GM12891 (cell line): ENCODE results near the gene CMBL.

Source experiments
- DNase-seq: peaks from one replicate; pipeline ENCODE4 v3.0.0; 2011; ENCODE audit warnings: low spot score; ENCODE audit not compliant: insufficient read length
- FAIRE-seq: peaks from 2 replicates; lab custom pipeline; 2011; peaks lifted over from hg19 to GRCh38; lab: Jason Lieb, UNC
- PAX5 ChIP-seq: IDR thresholded peaks from 2 replicates; pipeline ENCODE4 v1.6.1; 2011; ENCODE audit warnings: low read length, moderate library complexity, mild to moderate bottlenecking; ENCODE audit not compliant: insufficient read depth, severe bottlenecking
- POLR2A ChIP-seq: IDR thresholded peaks from 2 replicates; pipeline ENCODE4 v1.6.1; 2011; ENCODE audit warnings: low read depth, low read length, control low read depth
- POLR2AphosphoS5 ChIP-seq: IDR thresholded peaks from 2 replicates; pipeline ENCODE4 v1.6.1; 2011; ENCODE audit warnings: low read depth, low read length, control low read depth
- POU2F2 ChIP-seq: IDR thresholded peaks from 2 replicates; pipeline ENCODE4 v1.6.1; 2011; ENCODE audit warnings: low read depth, mild to moderate bottlenecking, control low read depth, low read length, moderate library complexity
- SPI1 ChIP-seq: IDR thresholded peaks from 2 replicates; pipeline ENCODE4 v1.6.1; 2011; ENCODE audit warnings: low read depth, low read length, control low read depth
- TAF1 ChIP-seq: IDR thresholded peaks from 2 replicates; pipeline ENCODE4 v1.6.1; 2011; ENCODE audit warnings: low read depth, low read length, control low read depth

Gene CMBL

DNA sequence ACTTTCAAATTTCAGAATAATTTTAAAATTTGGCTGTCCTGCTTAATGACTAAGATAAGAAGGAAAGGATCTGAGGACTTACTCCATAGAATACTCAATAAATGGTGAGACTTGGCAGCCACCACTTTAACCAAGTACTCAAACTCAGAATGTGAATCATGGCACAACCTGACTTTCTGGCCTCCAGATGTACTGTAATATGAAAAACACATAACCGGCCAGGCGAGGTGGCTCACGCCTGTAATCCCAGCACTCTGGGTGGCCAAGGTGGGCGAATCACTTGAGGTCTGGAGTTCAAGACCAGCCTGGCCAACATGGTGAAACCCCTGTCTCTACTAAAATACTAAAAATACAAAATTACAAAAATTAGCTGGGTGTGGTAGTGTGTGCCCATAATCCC lies 35.8 kb upstream of the CMBL start:
- FAIRE-seq (no peak), DNase-seq (no peak)
- TF ChIP-seq SPI1 = no peak
- no peak for TF ChIP-seq POLR2AphosphoS5
- no peak for TF ChIP-seq POLR2A
- TF ChIP-seq PAX5 = no peak
- TF ChIP-seq TAF1 = no peak
- TF ChIP-seq POU2F2 = no peak

DNA sequence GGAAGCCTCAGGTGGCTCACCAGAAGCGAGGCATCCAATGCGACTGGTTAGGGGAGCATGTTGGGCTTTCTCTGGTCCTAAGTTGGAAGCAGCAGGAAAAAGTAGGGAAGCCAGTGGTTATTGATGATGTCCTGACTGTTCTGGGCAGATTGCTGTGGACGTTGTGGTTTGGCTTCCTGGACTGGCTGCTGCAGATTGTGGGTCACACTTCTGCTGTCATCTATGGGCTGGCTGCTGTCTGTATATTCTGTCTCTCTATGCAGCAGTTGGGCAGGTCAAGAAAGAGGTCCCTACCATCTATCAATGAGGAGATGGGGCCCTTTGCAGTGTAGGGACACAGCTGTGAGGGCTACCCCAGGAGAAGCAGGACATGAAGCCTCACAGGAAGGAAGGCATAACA lies 32.3 kb upstream of the CMBL start:
- DNase-seq = no peak
- no peak for TF ChIP-seq PAX5
- TF ChIP-seq POLR2AphosphoS5 = no peak
- TF ChIP-seq POU2F2 = no peak
- no peak for TF ChIP-seq TAF1
- no peak for TF ChIP-seq POLR2A
- no peak for TF ChIP-seq SPI1
- FAIRE-seq = no peak

DNA sequence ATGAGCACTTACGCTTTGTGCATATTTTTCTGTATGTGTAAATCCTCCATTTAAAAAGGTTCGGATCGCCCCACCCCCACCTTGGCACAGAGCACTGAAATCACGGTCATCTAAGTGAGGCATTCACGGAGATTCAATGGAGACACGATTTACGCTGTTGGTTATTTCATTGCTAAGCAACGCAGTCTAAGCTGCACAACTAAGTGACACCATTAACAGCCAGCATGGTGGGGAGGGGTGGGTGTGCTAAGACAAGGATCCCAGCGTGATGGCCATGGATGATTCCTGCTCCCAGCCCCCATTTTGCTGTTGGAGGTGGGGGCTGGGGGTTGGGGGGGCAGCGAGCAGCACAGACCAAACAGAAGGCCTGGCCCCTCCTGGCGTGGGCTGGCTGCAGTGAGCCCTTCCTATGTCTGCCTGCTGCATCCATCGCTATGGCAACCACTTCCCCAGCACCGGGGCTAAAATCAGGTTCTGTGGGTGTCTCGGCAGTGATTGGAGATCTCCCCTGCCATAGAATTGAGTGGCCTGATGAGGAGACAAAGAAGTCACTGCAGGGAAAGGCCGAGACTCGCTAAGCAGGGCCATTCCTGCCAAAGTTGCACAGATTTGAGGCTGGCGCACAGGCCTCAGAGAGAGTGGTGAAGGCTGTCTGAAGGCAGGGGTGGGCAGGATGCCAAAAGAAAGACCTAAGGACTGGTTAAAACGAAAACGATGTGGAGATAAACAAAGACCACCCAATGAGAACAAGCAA lies 31.5 kb upstream of the CMBL start:
- DNase-seq = no peak
- FAIRE-seq = no peak
- TF ChIP-seq POU2F2 = no peak
- no peak for TF ChIP-seq POLR2A
- TF ChIP-seq PAX5 = no peak
- TF ChIP-seq POLR2AphosphoS5 = no peak
- no peak for TF ChIP-seq TAF1
- TF ChIP-seq SPI1 = no peak

DNA sequence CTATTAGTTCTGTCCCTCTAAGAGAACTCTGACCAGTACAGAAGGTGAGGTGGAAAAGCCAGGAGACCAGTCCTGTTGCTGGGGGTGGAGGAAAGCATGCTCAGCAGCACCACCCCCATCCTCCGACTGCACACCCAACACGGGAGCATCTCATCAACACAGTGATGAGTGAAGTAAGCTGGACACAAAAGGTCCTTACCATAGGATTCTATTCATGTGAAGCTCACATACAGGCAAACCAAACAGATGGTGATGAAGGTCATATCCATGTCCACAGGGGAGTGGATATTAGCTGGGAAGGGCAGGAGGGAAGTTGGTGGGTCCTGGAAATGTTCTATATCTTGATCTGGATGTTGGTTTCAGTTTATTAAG lies 31.0 kb upstream of the CMBL start:
- no peak for TF ChIP-seq POLR2A
- no peak for TF ChIP-seq POU2F2
- no peak for TF ChIP-seq POLR2AphosphoS5
- TF ChIP-seq PAX5 = no peak
- no peak for TF ChIP-seq SPI1
- no peak for TF ChIP-seq TAF1
- FAIRE-seq (no peak), DNase-seq (no peak)

DNA sequence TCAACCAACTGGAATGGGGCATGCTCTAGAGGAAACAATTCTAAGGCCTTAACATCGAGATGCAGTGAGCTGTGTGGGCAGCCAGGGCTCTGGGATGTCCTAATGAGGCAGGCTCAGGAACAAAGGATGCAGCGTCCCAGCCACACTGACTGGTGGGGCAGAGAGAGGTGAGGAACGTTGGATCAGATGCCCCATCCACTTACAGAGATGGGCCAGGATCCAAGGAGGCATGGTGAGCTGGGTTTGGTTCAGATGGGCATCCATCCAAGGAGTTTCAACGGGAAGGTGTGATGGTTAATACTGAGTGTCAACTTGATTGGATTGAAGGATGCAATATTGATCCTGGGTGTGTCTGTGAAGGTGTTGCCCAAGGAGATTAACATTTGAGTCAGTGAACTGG lies 30.3 kb upstream of the CMBL start:
- no peak for FAIRE-seq
- DNase-seq = no peak
- TF ChIP-seq POLR2AphosphoS5 (no peak), TAF1 (no peak), PAX5 (no peak)

DNA sequence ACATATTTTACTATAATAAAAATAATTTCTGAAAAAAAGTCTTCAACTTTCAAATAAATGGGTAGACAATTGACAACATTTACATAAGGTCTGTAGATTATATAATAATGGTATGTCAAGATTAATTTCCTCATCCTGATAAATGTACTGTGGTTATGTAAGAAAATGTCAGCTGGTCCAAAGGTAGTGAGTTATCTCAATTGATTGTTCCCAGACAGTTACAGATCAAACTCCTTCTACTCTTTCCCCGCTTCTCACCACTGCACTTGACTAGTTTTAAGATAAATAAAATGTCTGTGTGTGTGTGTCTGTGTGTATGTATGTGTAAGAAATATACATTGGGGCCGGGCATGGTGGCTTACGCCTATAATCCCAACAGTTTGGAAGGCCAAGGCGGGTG lies 29.4 kb upstream of the CMBL start:
- FAIRE-seq = no peak

DNA sequence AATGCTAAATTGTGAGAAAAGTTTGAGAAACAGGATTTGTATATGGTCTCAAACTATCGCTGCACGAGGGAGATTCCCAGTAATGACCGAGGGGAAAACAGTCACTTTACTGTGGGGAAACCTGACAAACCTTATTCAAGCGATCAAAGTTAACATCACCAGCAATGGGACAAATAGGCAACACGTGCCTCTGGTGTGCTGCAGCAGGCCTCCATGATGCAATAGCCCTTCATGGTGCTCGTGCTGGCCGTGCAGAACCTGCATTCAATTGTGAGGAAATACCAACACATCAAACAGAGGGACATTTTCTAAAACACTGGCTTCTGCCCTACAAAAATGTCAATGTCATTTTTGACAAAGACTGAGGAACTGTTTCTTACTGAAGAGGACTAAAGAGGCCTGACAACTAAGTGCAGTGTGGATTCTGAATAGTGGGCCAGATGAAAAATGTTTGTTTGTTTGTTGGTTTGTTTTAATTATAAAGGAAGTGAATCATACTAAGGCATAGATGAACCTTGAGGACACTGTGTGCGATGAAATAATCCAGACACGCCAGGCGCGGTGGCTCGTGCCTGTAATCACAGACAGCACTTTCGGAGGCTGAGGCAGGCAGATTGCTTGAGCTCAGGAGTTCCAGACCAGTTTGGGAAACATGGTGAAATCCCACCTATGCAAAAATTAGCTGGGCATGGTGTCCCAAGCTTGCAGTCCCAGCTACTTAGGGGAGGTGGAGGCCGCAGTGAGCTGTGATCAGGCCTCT lies 28.2 kb upstream of the CMBL start:
- TF ChIP-seq POLR2AphosphoS5 (no peak), SPI1 (no peak), POLR2A (no peak)
- FAIRE-seq (no peak), DNase-seq (no peak)

More for the DNA sequence above, 29.4 kb upstream of the CMBL start:
- TF ChIP-seq POLR2A (no peak), POLR2AphosphoS5 (no peak)
- DNase-seq = no peak

DNA sequence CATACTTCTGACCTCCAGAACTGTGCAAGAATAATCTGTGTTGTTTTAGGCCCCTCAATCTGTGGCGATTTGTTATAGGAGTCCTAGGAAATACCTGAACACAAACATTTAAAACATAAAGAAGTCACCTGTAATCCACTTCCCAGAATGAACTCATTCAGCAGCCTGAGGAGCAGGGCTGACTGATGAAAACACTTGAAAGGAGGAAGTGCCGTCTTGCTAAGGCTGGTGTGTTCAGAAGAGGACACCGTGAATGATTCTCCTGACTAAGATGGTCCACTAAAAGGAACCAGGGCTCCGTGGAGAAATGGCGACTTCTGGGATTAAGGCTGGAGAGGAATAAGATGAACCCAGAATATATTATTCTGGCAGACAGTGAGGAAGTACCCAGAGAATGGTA lies 27.1 kb upstream of the CMBL start:
- DNase-seq (no peak), FAIRE-seq (no peak)
- TF ChIP-seq PAX5 (no peak), SPI1 (peak; percentile 69)

DNA sequence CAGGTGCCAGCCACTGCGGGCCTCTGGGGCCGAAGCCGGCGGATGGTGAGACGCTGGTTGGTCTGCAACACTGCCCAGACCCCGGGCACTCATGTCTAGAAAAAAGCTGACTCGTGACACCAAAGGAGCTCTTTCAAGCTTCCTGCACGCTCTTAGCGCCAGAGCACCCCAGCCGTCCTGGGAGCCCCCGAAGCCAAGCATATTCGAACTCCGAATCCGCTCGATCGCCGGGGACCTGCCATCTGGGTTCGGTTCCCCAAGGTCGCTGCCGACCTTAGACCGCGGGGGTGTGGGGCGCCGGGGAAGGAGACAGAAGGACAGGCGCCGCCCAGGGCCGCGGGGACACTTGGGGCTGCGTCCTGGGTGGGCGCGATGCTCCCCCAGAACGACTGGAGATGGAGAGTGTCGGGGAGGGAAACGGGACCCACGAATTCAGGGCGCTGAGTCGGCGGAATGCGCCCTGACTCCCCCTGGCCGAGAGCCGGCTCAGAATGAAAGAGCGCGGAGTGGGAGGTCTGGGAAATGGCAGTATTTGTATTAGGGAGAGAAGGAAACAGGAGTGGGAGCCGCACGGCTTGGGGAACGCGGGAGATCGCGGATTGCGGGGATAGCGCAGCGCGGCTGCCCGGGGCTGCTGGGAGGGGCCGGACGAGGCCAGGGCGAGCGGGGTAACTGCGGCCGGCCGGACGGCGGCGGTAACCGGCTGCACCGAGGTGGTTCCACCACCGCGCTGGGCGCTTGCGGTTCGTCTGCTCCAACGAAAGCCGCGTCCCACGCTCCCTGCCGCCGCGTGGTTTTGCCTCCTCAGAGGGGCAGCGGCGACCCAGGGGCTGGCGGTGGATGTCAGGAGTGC lies 25.7 kb upstream of the CMBL start:
- peak; percentile 52 for DNase-seq
- FAIRE-seq = no peak
- TF ChIP-seq POU2F2 (no peak), TAF1 (no peak), POLR2AphosphoS5 (no peak), PAX5 (no peak), POLR2A (no peak), SPI1 (no peak)
